ENCODE results near the gene ITGB2. TPM values are rescaled to one million over a fixed set of nuclear protein-coding genes. Genes with fewer than 3 reads are reported as not detected.
A peak's percentile ranks its signal among the peaks of the same experiment; 100 is the strongest.

Gene ITGB2
- total RNA-seq, 4 donors from 2014 or later, result 33.2 to 110 (median 44.0) TPM

- 69% methylated on average over 10 of the region's 10 CpGs for WGBS
- TF ChIP-seq EP300 (IDR thresholded peaks at IDR 0.05), result no peak
- no peak for TF ChIP-seq POLR2AphosphoS5 (IDR thresholded peaks at IDR 0.05)
- TF ChIP-seq CTCF (IDR thresholded peaks at IDR 0.05), result no peak
- TF ChIP-seq POLR2A (IDR thresholded peaks at IDR 0.05; ENCODE audit: low read depth), result no peak
- Histone ChIP-seq H3K4me1 (peaks cover 0 to 47% (median 21%) of the 10 kb centered on the region in 4 donors), H3K9me3 (no peaks in the 10 kb centered on the region), H3K36me3 (no peaks in the 10 kb centered on the region), H3K27me3 (peaks cover 0 to 61% (median under 1%) of the 10 kb centered on the region in 4 donors), H3K27ac (replicated peaks in 1 of 4) (peak overlapping the region in 1 of 4 donors; percentile 45), H3K4me3 (no peak overlapping the region)
- DNase-seq (ENCODE audit: extremely low spot score), result no peak
- intact Hi-C loops (cut with DNase I), result no loop called here
Measured at GRCh38 chr21:44924606-44925377, 4.1 kb upstream of the ITGB2 start.

GRCh38 chr21:44923480-44924084 lies 2.9 kb upstream of the ITGB2 start:
- H3K9me3 ChIP-seq, result no peaks in the 10 kb centered on the region
- no peak for TF ChIP-seq POLR2AphosphoS5 (IDR thresholded peaks at IDR 0.05)
- no peak for TF ChIP-seq EP300 (IDR thresholded peaks at IDR 0.05)
- no peak for TF ChIP-seq CTCF (IDR thresholded peaks at IDR 0.05)
- no peak for TF ChIP-seq POLR2A (IDR thresholded peaks at IDR 0.05; ENCODE audit: low read depth)
- intact Hi-C loops (cut with DNase I), result no loop called here
- H3K27ac ChIP-seq (replicated peaks in 1 of 4), result no peak overlapping the region
- DNase-seq (ENCODE audit: extremely low spot score), result no peak
- no peak overlapping the region for H3K4me3 ChIP-seq
- peaks cover 0 to 56% (median 0%) of the 10 kb centered on the region in 4 donors for H3K27me3 ChIP-seq
- no peaks in the 10 kb centered on the region for H3K36me3 ChIP-seq
- WGBS, result 85% methylated on average over 10 of the region's 10 CpGs
- H3K4me1 ChIP-seq, result peaks cover 0 to 47% (median 21%) of the 10 kb centered on the region in 4 donors

GRCh38 chr21:44921928-44922327 lies 1.2 kb upstream of the ITGB2 start:
- H3K27ac ChIP-seq (replicated peaks in 1 of 4), result no peak overlapping the region
- H3K9me3 ChIP-seq, result no peaks in the 10 kb centered on the region
- no peak for DNase-seq (ENCODE audit: extremely low spot score)
- H3K27me3 ChIP-seq, result peaks cover 0 to 40% (median 0%) of the 10 kb centered on the region in 4 donors
- H3K36me3 ChIP-seq, result no peaks in the 10 kb centered on the region
- intact Hi-C loops (cut with DNase I), result no loop called here
- H3K4me1 ChIP-seq, result peaks cover 0 to 30% (median 11%) of the 10 kb centered on the region in 4 donors
- TF ChIP-seq POLR2AphosphoS5 (IDR thresholded peaks at IDR 0.05) (no peak), POLR2A (IDR thresholded peaks at IDR 0.05; ENCODE audit: low read depth) (no peak), CTCF (IDR thresholded peaks at IDR 0.05) (no peak), EP300 (IDR thresholded peaks at IDR 0.05) (no peak)
- WGBS, result 77% methylated on average over 5 of the region's 5 CpGs
- H3K4me3 ChIP-seq, result no peak overlapping the region

- WGBS, result 75% methylated on average over 21 of the region's 28 CpGs
- Histone ChIP-seq H3K36me3 (no peaks in the 10 kb centered on the region), H3K27me3 (peaks cover 0 to 32% (median 0%) of the 10 kb centered on the region in 4 donors), H3K9me3 (no peaks in the 10 kb centered on the region), H3K4me1 (peaks cover 0 to 13% (median 4%) of the 10 kb centered on the region in 4 donors), H3K4me3 (peak overlapping the region; percentile 37 to 49 (median 38)), H3K27ac (replicated peaks in 1 of 4) (peak overlapping the region in 3 of 4 donors; percentile 5 to 23 (median 15))
- DNase-seq (ENCODE audit: extremely low spot score), result no peak
- intact Hi-C loops (cut with DNase I), result no loop called here
- TF ChIP-seq EP300 (IDR thresholded peaks at IDR 0.05) (no peak), CTCF (IDR thresholded peaks at IDR 0.05) (no peak), POLR2A (IDR thresholded peaks at IDR 0.05; ENCODE audit: low read depth) (no peak), POLR2AphosphoS5 (IDR thresholded peaks at IDR 0.05) (no peak)
Measured at GRCh38 chr21:44919913-44920693, 596 bp downstream of the ITGB2 start.
